Left ventricle myocardium inferior (tissue), 1 donor: Measurements from ENCODE around the gene ZNF408. TPM values are rescaled to one million over a fixed set of nuclear protein-coding genes. Genes with fewer than 3 reads are reported as not detected.

Source experiments
- DNase-seq: peaks from one replicate; pipeline ENCODE4 v3.0.0-alpha.2; 2020
- H3K27ac ChIP-seq: fragments of 200-600 bp; replicated peaks from 2 replicates; pipeline ENCODE4 v1.8.0; 2021
- H3K27me3 ChIP-seq: fragments of 200-600 bp; 2 replicates; pipeline ENCODE4 v1.8.0; 2021; ENCODE audit warnings: low read depth
- H3K36me3 ChIP-seq: fragments of 200-600 bp; 2 replicates; pipeline ENCODE4 v1.8.0; 2021
- H3K4me1 ChIP-seq: fragments of 200-600 bp; 2 replicates; pipeline ENCODE4 v1.8.0; 2021
- H3K4me3 ChIP-seq: fragments of 200-600 bp; 2 replicates; pipeline ENCODE4 v1.8.0; 2021; ENCODE audit warnings: mild to moderate bottlenecking, moderate library complexity
- H3K9me3 ChIP-seq: fragments of 200-600 bp; replicated peaks from 2 replicates; pipeline ENCODE4 v1.8.0; 2021
- intact Hi-C: fragments of 100-400 bp; cut with micrococcal nuclease; formaldehyde crosslinking; loops from one replicate; pipeline ENCODE4 v1.11.0; 2022
- microRNA-seq: library from miRNA; unstranded; fragments of <30 nt; microRNA quantifications from one replicate; pipeline ENCODE4 v1.2.0, GENCODE V29; 2020
- total RNA-seq: library from RNA; stranded (reverse); fragmentation: NEBNext Ultra II Directional; extraction: Animal tissue kit (Norgen Biotek cat#: 25700); gene quantifications from one replicate; pipeline ENCODE4 v1.2.1, GENCODE V29; 2021
- TF ChIP-seq, protein P1 (sequence below): fragments of 200-600 bp; IDR thresholded peaks from 2 replicates; pipeline ENCODE4 v1.8.0; 2021; ENCODE audit warnings: antibody characterized with exemption, mild to moderate bottlenecking, borderline replicate concordance
- donor health status: DM: no; HTN: yes; CAD: no; lungs with severe emphysema.

The ZNF408 gene
- total RNA-seq, 1 donor from 2014 or later = 7.3 TPM

DNA sequence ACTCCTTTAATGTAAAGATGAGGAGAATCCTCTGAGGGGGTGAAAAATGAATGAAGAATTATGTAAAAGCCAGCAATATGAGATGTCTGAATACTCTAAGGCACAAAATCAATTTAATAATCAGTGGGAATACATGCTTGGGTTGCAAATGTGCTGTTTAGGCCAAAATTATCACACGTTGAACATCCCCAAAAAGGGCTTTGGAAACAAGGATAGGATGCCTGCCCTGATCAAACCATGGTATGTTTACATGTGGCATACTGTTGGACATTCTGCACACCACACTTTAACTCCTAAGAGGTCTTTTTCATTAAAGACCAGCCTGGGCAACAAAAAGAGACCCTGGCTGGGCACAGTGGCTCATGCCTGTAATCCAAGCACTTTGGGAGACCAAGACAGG is 44.5 kb downstream of the ZNF408 start:
- peaks cover 90% of the 10 kb centered on the region for H3K36me3 ChIP-seq
- intact Hi-C loops = no loop called here
- no peaks in the 10 kb centered on the region for H3K27me3 ChIP-seq
- no peak overlapping the region for H3K4me3 ChIP-seq
- no peaks in the 10 kb centered on the region for H3K9me3 ChIP-seq
- TF ChIP-seq, protein P1, sequence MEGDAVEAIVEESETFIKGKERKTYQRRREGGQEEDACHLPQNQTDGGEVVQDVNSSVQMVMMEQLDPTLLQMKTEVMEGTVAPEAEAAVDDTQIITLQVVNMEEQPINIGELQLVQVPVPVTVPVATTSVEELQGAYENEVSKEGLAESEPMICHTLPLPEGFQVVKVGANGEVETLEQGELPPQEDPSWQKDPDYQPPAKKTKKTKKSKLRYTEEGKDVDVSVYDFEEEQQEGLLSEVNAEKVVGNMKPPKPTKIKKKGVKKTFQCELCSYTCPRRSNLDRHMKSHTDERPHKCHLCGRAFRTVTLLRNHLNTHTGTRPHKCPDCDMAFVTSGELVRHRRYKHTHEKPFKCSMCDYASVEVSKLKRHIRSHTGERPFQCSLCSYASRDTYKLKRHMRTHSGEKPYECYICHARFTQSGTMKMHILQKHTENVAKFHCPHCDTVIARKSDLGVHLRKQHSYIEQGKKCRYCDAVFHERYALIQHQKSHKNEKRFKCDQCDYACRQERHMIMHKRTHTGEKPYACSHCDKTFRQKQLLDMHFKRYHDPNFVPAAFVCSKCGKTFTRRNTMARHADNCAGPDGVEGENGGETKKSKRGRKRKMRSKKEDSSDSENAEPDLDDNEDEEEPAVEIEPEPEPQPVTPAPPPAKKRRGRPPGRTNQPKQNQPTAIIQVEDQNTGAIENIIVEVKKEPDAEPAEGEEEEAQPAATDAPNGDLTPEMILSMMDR = no peak
- H3K4me1 ChIP-seq = no peaks in the 10 kb centered on the region
- no peak overlapping the region for H3K27ac ChIP-seq
- DNase-seq = no peak

DNA sequence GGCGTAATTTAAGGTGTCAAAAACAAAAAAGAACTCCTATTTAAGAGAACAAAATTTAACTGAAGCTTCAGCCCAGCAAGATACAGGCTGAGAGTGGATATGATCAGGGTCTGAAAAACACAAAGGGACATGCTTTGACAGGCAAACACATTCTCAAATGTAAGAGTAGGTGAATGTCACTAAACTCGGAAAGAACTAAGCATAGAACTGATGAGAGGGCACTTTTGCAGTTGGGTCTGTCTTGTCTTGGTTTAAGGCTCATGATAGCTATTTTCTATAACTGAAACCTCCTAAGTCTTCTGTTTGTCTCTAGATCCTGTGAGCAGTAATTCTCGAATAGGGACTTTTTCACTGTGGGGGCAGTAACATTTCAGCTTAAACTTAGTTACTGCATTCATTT is 45.2 kb downstream of the ZNF408 start:
- no peak for DNase-seq
- TF ChIP-seq, protein P1 = no peak
- intact Hi-C loops = no loop called here
- Histone ChIP-seq H3K4me1 (no peaks in the 10 kb centered on the region), H3K36me3 (peaks cover 97% of the 10 kb centered on the region), H3K4me3 (no peak overlapping the region), H3K9me3 (no peaks in the 10 kb centered on the region), H3K27ac (no peak overlapping the region), H3K27me3 (no peaks in the 10 kb centered on the region)

DNA sequence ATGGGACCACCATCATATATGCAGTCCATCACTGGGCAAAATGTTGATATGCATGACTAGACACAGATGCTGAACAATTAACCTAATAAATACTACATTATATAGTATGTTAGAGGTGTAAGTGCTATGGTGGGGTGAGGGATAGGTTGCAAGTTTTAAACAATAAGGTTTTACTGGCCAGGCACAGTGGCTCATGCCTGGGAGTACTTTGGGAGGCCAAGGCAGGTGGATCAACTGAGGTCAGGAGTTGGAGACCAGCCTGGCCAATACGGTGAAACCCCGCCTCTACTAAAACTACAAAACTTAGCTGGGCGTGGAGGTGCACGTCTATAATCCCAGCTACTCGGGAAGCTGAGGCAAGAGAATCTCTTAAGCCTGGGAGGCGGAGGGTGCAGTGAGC is 46.3 kb downstream of the ZNF408 start:
- DNase-seq = no peak
- Histone ChIP-seq H3K27me3 (no peaks in the 10 kb centered on the region), H3K27ac (no peak overlapping the region), H3K4me1 (no peaks in the 10 kb centered on the region), H3K4me3 (no peak overlapping the region), H3K36me3 (peaks cover 95% of the 10 kb centered on the region), H3K9me3 (no peaks in the 10 kb centered on the region)
- TF ChIP-seq, protein P1 = no peak
- intact Hi-C loops = no loop called here

Small RNA genes lying within 50 kb of the gene (microRNA-seq; reads per million reads assigned to microRNA genes)
- gene MIR5582 = not detected

Other genes with a start within 250 kb of the ZNF408 start
- gene AMBRA1, start 107.0 kb upstream of the ZNF408 start, total RNA-seq = 14.2 TPM
- gene HARBI1, start 83.8 kb upstream of the ZNF408 start, total RNA-seq = 4.8 TPM
- 42.1 TPM for gene ATG13, start 83.5 kb upstream of the ZNF408 start, total RNA-seq
- gene ARHGAP1, start 412 bp upstream of the ZNF408 start, total RNA-seq = 101 TPM
- gene F2, start 18.2 kb downstream of the ZNF408 start, total RNA-seq = not detected
- 78.8 TPM for gene CKAP5, start 145.2 kb downstream of the ZNF408 start, total RNA-seq
- 22.0 TPM for gene LRP4, start 217.5 kb downstream of the ZNF408 start, total RNA-seq
- gene CSTPP1, start 235.7 kb downstream of the ZNF408 start, total RNA-seq = 12.9 TPM